ENCODE results near the gene GP5.

The GP5 gene

GRCh38 chr3:194346621-194347020 lies 52.4 kb downstream of the GP5 start:
- no peak for DNase-seq

GRCh38 chr3:194346035-194346434 lies 53.0 kb downstream of the GP5 start:
- DNase-seq = no peak
